Activated T-cell treated with anti-CD3 and anti-CD28 coated beads, Interleukin-2, amount 50 U/mL, for 48 hours (primary cell): ENCODE results near the gene CNN1.
"Not testable (repeated sequence)": the region's sequence is repeated elsewhere in the genome, so short reads cannot be mapped to it uniquely, and the experiment has no call there.

Experiments used
- DNase-seq, 2 experiments: peaks; one replicate each; pipeline ENCODE4 v3.0.0-alpha.2; 2020

The CNN1 gene

GRCh38 chr19:11570039-11570462 is 31.4 kb downstream of the CNN1 start:
- no peak for DNase-seq

- DNase-seq = not testable (repeated sequence)
These were observed 34.7 kb downstream of the CNN1 start for GRCh38 chr19:11573354-11573753.

- DNase-seq = not testable (repeated sequence)
These were observed 35.1 kb downstream of the CNN1 start for GRCh38 chr19:11573763-11574162.

- DNase-seq = no peak
These were observed 36.0 kb downstream of the CNN1 start for GRCh38 chr19:11574689-11575088.

GRCh38 chr19:11576227-11576626 is 37.6 kb downstream of the CNN1 start:
- no peak for DNase-seq

- no peak for DNase-seq
These were observed 39.0 kb downstream of the CNN1 start, which contains the start of gene ACP5 for GRCh38 chr19:11577451-11578257. Gene ACP5 (minus strand): TSS chr19:11577645. CDS start chr19:11577317, 328 bp downstream.

GRCh38 chr19:11578258-11579142 is 39.8 kb downstream of the CNN1 start:
- peak; percentile 34 to 50 for DNase-seq

- no peak for DNase-seq
These were observed 41.5 kb downstream of the CNN1 start for GRCh38 chr19:11580116-11580515.

- DNase-seq = peak; percentile 60 to 70
These were observed 43.1 kb downstream of the CNN1 start for GRCh38 chr19:11581740-11582139.

GRCh38 chr19:11586331-11586730 is 47.7 kb downstream of the CNN1 start:
- no peak for DNase-seq

- peak; percentile 91 to 92 for DNase-seq
These were observed 48.8 kb downstream of the CNN1 start for GRCh38 chr19:11587302-11587974.

- no peak for DNase-seq
These were observed 49.5 kb downstream of the CNN1 start for GRCh38 chr19:11587975-11588631.

GRCh38 chr19:11594084-11594483 is 55.4 kb downstream of the CNN1 start:
- no peak for DNase-seq

- no peak for DNase-seq
These were observed 57.5 kb downstream of the CNN1 start for GRCh38 chr19:11596156-11596555.

- peak; percentile 98 to 99 for DNase-seq
These were observed 58.8 kb downstream of the CNN1 start, which contains the start of gene ZNF627 for GRCh38 chr19:11597202-11598102. Gene ZNF627 (plus strand): TSS chr19:11597483. CDS start chr19:11597628, 145 bp downstream.

GRCh38 chr19:11598103-11598483 is 59.4 kb downstream of the CNN1 start:
- DNase-seq = no peak

GRCh38 chr19:11598746-11599145 is 60.1 kb downstream of the CNN1 start:
- DNase-seq = no peak

- not testable (repeated sequence) for DNase-seq
These were observed 61.1 kb downstream of the CNN1 start for GRCh38 chr19:11599704-11600103.
